B cell (primary cell): ENCODE data around the gene ACIN1.

Experiments
- EZH2 ChIP-seq: IDR thresholded peaks from 2 replicates; pipeline ENCODE4 v1.6.1; 2012; ENCODE audit warnings: borderline replicate concordance, low read depth, mild to moderate bottlenecking, moderate library complexity, low read length; ENCODE audit not compliant: insufficient read depth, poor library complexity, severe bottlenecking
- TF ChIP-seq, protein P1 (sequence below): fragments of 200-600 bp; IDR thresholded peaks from one replicate; pipeline ENCODE4 v1.8.0; 2022; ENCODE audit warnings: antibody characterized with exemption, mild to moderate bottlenecking

DNA sequence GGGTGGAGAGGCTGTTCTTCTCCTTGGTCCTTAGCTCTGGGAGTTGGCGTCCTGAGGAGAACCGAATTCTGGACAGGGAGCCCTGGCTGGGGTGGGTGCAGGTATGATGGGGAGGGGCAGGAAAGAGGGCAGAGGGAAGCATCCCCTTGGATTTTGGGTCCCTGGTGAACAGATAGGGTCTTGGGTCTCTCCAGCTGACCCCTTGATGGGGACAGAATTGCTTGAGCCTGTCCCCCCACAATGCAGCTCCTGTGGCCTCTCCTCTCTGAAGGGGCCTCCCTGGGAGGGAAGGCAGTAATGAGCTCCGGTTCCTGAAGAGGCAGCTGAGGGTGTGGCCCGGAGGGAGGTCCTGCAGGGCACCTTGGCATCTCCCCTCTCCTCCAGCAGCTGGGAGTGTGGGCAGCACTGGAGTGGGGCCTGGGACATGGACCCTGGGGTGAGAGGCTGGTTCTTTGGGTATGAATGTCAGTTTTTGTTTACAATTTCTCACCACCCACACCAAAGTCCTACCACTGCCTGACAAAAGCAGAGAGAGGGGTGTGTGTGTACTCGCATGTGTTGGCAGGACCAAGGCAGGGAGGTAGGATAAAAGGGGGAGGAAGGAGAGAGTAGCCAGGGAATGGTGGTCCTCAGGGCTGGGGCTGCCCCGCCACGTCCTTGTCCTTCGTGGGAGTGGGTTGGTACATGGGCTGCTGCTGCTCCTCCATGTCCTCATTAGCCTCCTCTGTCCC lies 31.8 kb upstream of the ACIN1 start:
- TF ChIP-seq, protein P1, sequence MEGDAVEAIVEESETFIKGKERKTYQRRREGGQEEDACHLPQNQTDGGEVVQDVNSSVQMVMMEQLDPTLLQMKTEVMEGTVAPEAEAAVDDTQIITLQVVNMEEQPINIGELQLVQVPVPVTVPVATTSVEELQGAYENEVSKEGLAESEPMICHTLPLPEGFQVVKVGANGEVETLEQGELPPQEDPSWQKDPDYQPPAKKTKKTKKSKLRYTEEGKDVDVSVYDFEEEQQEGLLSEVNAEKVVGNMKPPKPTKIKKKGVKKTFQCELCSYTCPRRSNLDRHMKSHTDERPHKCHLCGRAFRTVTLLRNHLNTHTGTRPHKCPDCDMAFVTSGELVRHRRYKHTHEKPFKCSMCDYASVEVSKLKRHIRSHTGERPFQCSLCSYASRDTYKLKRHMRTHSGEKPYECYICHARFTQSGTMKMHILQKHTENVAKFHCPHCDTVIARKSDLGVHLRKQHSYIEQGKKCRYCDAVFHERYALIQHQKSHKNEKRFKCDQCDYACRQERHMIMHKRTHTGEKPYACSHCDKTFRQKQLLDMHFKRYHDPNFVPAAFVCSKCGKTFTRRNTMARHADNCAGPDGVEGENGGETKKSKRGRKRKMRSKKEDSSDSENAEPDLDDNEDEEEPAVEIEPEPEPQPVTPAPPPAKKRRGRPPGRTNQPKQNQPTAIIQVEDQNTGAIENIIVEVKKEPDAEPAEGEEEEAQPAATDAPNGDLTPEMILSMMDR = no peak
- no peak for TF ChIP-seq EZH2
